Putamen (tissue), 1 donor: ENCODE data around the gene ATP9A.

Experiments
- DNase-seq: peaks from one replicate; pipeline ENCODE4 v3.0.0-alpha.2; 2016; ENCODE audit warnings: low spot score

The ATP9A gene

DNA sequence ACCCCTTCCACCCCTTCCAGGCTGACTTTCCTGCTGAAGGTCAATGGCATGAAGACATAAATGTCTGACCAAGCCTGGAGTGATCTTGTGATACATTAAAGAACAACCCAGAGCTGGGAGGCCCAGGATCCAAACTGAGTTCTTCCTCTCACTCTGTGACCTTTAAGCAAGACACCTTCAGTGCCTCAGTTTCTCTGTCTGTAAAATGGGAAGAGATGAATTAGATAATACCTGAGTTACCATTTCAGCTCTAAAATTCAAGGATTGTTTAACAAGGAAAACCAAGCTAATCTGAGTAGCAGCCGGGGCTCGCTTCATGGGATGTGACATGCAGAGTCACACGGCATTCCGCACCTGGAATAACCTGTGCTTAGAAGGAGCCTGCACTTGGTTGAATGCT, 218.7 kb downstream of the ATP9A start:
- DNase-seq = no peak

DNA sequence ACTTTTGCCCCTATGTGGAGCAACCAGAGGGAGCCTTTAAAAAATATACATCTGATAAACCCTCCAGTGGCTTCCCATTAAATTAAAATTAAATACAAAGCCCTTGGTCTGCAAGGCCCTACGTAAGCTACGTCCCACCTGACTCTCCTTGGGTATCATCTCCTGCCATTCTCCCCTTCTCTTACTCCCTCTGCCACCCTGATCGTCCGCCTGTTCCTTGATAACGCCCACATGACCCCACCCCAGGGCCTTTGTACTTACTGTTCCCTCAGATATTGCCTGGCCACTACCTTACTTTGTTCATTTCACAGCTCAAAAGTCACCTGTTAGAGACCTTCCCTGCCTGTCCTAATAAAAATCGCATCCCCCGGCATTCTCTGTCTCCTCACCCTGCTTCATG, 220.2 kb downstream of the ATP9A start:
- DNase-seq = no peak
